CD4-positive, alpha-beta memory T cell (primary cell): ENCODE data around the gene OBP2A. TPM values are rescaled to one million over a fixed set of nuclear protein-coding genes. Genes with fewer than 3 reads are reported as not detected.

Source experiments
- CTCF ChIA-PET: fragments of 350-600 bp; sonication (Branson Sonifier 250); formaldehyde crosslinking; loops from one replicate; lab custom pipeline; 2021; ENCODE audit warnings: inconsistent platforms; ENCODE audit not compliant: partially characterized antibody; lab: Charles Lee
- POLR2A ChIA-PET: fragments of 350-600 bp; sonication (Branson Sonifier 250); formaldehyde crosslinking; loops from one replicate; lab custom pipeline; 2021; ENCODE audit not compliant: partially characterized antibody; lab: Charles Lee
- DNase-seq, 5 donors: peaks; one replicate each; pipeline versions ENCODE4 v3.0.0 to v3.0.0-alpha.2; 2020 to 2022; ENCODE audit warnings: mixed read lengths in 1 of 5
- H3K27ac ChIP-seq: one replicate; pipeline ENCODE4 v1.7.0; 2013; ENCODE audit warnings: low read depth, low read length
- H3K27me3 ChIP-seq: 2 replicates; pipeline ENCODE4 v1.7.0; 2013; ENCODE audit warnings: mild to moderate bottlenecking, low read length, moderate library complexity; ENCODE audit not compliant: insufficient read depth
- H3K36me3 ChIP-seq: 2 replicates; pipeline ENCODE4 v1.7.0; 2013; ENCODE audit warnings: mild to moderate bottlenecking, low read length, moderate library complexity; ENCODE audit not compliant: insufficient read depth
- H3K4me1 ChIP-seq: 2 replicates; pipeline ENCODE4 v1.7.0; 2013; ENCODE audit warnings: mild to moderate bottlenecking, low read length, moderate library complexity; ENCODE audit not compliant: insufficient read depth
- H3K4me3 ChIP-seq, 2 donors: one replicate each; pipeline ENCODE4 v1.7.0; 2013; ENCODE audit warnings: low read length in 2 of 2, mild to moderate bottlenecking in 1 of 2
- H3K9me3 ChIP-seq, 2 donors: one replicate each; pipeline ENCODE4 v1.7.0; 2013; ENCODE audit warnings: low read length in 2 of 2, control low read depth in 1 of 2; ENCODE audit not compliant: control insufficient read depth in 1 of 2
- H3K27ac Mint-ChIP-seq, 7 donors: one replicate each; pipeline ENCODE4 v1.8.0; 2020 to 2021; ENCODE audit warnings: mixed read lengths in 7 of 7, mild to moderate bottlenecking in 6 of 7, inconsistent platforms in 3 of 7, moderate library complexity in 3 of 7
- H3K27me3 Mint-ChIP-seq, 2 donors: one replicate each; pipeline ENCODE4 v1.8.0; 2020 to 2021; ENCODE audit warnings: mixed read lengths in 2 of 2
- H3K36me3 Mint-ChIP-seq, 2 donors: one replicate each; pipeline ENCODE4 v1.8.0; 2020 to 2021; ENCODE audit warnings: mixed read lengths in 2 of 2, inconsistent platforms in 1 of 2, mild to moderate bottlenecking in 1 of 2
- H3K4me1 Mint-ChIP-seq, 4 donors: one replicate each; pipeline ENCODE4 v1.8.0; 2020 to 2021; ENCODE audit warnings: mixed read lengths in 4 of 4, mild to moderate bottlenecking in 1 of 4
- H3K4me3 Mint-ChIP-seq, 8 donors: one replicate each; pipeline ENCODE4 v1.8.0; 2020 to 2021; ENCODE audit warnings: mixed read lengths in 8 of 8, mild to moderate bottlenecking in 7 of 8, moderate library complexity in 6 of 8, inconsistent platforms in 3 of 8
- H3K9me3 Mint-ChIP-seq, 8 donors: one replicate each; pipeline ENCODE4 v1.8.0; 2020 to 2021; ENCODE audit warnings: mixed read lengths in 8 of 8, mild to moderate bottlenecking in 5 of 8, inconsistent platforms in 3 of 8, moderate library complexity in 1 of 8
- intact Hi-C: fragments of 100-400 bp; cut with micrococcal nuclease; formaldehyde crosslinking; loops from one replicate; pipeline ENCODE4 v1.15.1; 2023
- polyA plus RNA-seq, 2 donors: library from polyadenylated mRNA; unstranded; fragments of 300-500 nt; fragmentation: Illumina TruSeq; gene quantifications; one replicate each; pipeline ENCODE4 v1.2.3, GENCODE V29; 2021
- total RNA-seq, 2 experiments: library from RNA; stranded (reverse); gene quantifications; one replicate each; pipeline ENCODE4 v1.2.3, GENCODE V29; 2021

The OBP2A gene
- total and polyA plus RNA-seq, 4 experiments from 2014 or later: not detected

DNA sequence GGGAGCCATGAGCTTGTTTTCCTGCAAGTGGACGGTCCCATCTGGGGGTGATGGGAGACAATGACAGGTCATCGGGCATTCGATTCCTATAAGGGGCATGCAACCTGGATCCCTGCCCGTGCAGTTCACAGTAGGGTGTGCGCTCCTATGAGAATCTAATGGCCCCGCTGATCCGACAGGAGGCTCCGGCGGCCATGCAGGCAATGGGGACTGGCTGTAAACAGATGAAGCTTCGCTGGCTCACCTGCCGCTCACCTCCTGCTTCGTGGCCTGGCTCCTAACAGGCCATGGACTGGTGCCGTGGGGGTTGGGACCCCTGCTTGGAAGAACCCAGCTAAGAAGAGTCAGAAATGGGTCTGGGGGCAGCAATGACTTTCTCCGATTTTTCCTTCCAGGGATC lies 36.6 kb downstream of the OBP2A start:
- Mint-ChIP-seq H3K27ac (no peak overlapping the region), H3K36me3 (no peaks in the 10 kb centered on the region), H3K9me3 (no peaks in the 10 kb centered on the region), H3K27me3 (peaks cover 3 to 14% of the 10 kb centered on the region in 2 donors), H3K4me1 (no peaks in the 10 kb centered on the region), H3K4me3 (no peak overlapping the region)
- H3K27me3 ChIP-seq: no peaks in the 10 kb centered on the region
- intact Hi-C loops: no loop called here
- DNase-seq: no peak
- H3K36me3 ChIP-seq: no peaks in the 10 kb centered on the region
- no peaks in the 10 kb centered on the region for H3K4me1 ChIP-seq
- CTCF ChIA-PET: no interaction called here
- H3K9me3 ChIP-seq: no peaks in the 10 kb centered on the region
- POLR2A ChIA-PET: no interaction called here
- H3K4me3 ChIP-seq: no peak overlapping the region
- H3K27ac ChIP-seq: no peak overlapping the region

DNA sequence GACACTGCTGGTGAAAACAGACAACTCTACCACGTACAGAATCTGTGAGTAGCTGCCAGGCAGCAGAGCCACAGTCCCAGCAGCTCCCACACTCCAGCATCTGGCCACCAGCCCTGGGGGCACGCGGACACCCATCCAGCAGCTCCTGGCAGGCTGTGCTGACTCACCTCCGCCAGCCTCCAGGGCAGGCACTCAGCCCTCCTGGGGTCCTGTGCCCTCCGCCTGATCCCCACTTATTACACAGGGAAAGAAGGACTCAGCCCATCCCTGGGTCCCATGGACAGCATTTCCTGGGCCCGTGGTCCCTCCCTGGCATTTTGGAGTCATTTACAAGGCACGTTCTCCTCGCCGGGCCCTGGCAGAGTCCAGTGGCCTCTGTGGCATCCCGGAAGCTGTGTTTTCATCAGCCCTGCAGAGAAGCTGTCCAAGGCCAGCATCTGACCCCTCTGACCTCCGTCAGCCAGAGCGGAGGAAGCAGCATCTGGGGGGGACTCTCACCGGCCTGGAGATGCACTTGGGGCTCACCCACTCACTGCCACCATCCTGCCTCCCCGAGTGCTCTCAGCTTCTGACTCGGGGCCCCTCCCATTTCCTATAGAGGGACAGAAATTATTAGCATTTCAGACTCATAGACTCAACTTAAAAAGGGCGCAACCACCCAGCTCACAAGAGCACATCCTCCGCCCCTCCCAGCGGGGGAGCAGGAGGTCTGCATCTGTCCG lies 37.2 kb downstream of the OBP2A start:
- no peak overlapping the region for H3K27ac ChIP-seq
- H3K4me1 ChIP-seq: no peaks in the 10 kb centered on the region
- no peaks in the 10 kb centered on the region for H3K36me3 ChIP-seq
- DNase-seq: no peak
- ChIA-PET POLR2A (no interaction called here), CTCF (no interaction called here)
- H3K9me3 ChIP-seq: no peaks in the 10 kb centered on the region
- Mint-ChIP-seq H3K9me3 (no peaks in the 10 kb centered on the region), H3K27me3 (peaks cover 3 to 14% of the 10 kb centered on the region in 2 donors), H3K27ac (no peak overlapping the region), H3K4me1 (no peaks in the 10 kb centered on the region), H3K36me3 (no peaks in the 10 kb centered on the region), H3K4me3 (no peak overlapping the region)
- intact Hi-C loops: no loop called here
- no peaks in the 10 kb centered on the region for H3K27me3 ChIP-seq
- H3K4me3 ChIP-seq: no peak overlapping the region

DNA sequence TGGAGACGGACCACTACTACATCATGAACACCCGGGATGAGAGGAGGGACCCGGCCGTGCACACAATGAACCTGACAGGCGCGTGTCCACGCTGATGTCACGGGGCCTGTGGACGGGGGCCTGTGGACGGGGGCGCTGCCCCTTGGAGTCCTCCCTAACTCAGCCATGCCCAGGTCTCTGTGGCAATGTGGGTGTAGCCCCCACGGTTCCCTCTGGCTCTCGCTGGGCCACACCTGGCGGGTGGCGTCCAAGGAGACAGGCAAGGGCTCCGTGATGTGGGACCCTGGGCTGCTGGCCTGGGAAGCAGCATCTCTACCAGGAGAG lies 37.7 kb downstream of the OBP2A start:
- no peak overlapping the region for H3K4me3 ChIP-seq
- H3K36me3 ChIP-seq: no peaks in the 10 kb centered on the region
- ChIA-PET POLR2A (no interaction called here), CTCF (no interaction called here)
- no peaks in the 10 kb centered on the region for H3K27me3 ChIP-seq
- no peaks in the 10 kb centered on the region for H3K4me1 ChIP-seq
- no peaks in the 10 kb centered on the region for H3K4me1 Mint-ChIP-seq
- intact Hi-C loops: no loop called here
- H3K4me3 Mint-ChIP-seq: no peak overlapping the region
- H3K36me3 Mint-ChIP-seq: no peaks in the 10 kb centered on the region
- H3K9me3 ChIP-seq: no peaks in the 10 kb centered on the region
- H3K27ac ChIP-seq: no peak overlapping the region
- peaks cover 3 to 14% of the 10 kb centered on the region in 2 donors for H3K27me3 Mint-ChIP-seq
- H3K9me3 Mint-ChIP-seq: no peaks in the 10 kb centered on the region
- DNase-seq: no peak
- H3K27ac Mint-ChIP-seq: no peak overlapping the region

DNA sequence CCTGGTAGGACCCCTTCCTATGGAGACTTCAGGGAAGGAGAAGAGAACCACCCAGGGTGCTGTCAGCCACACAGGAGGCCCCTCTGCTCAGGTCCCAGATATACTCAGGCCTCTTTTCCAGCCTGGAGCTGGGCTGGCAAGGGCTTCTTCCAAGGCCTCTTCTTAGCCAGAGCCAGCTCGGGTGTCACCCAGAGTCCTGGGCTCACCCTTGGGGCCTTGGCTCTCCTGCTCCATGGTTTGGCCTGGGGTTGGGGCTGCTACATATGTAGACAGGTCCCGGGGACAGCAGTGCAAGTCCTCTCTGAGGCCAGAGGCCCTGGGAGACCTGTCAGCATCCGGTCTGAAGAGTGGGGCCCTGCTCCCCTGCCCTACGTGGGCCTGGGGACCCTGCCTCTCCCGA lies 38.4 kb downstream of the OBP2A start:
- Histone ChIP-seq H3K9me3 (no peaks in the 10 kb centered on the region), H3K4me1 (no peaks in the 10 kb centered on the region), H3K27ac (no peak overlapping the region), H3K4me3 (no peak overlapping the region), H3K27me3 (no peaks in the 10 kb centered on the region), H3K36me3 (no peaks in the 10 kb centered on the region)
- no peak for DNase-seq
- Mint-ChIP-seq H3K4me1 (no peaks in the 10 kb centered on the region), H3K27ac (no peak overlapping the region), H3K9me3 (no peaks in the 10 kb centered on the region), H3K36me3 (no peaks in the 10 kb centered on the region), H3K4me3 (no peak overlapping the region), H3K27me3 (peaks cover 3 to 14% of the 10 kb centered on the region in 2 donors)
- CTCF ChIA-PET: no interaction called here
- intact Hi-C loops: no loop called here
- POLR2A ChIA-PET: no interaction called here

DNA sequence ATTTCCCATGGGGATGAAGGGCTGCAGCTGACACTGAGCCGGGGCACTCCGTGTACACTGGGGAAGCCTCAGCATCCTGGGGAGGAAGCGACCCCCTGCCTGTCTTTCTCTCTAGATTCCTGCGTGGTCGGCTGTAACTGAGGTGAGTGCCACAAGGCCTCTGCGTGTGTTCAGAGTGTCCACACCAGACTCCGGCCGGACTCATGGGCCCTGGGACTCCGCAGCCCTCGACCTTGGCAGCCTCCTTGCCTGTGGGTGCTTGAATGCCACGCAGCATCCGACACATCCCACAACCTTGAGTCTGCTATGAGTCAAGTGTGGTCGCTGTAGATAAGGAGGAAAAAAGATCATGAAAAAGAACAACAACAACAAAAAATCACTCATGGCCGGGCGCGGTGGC lies 39.0 kb downstream of the OBP2A start:
- H3K36me3 ChIP-seq: no peaks in the 10 kb centered on the region
- Mint-ChIP-seq H3K9me3 (no peaks in the 10 kb centered on the region), H3K27me3 (peaks cover 3 to 18% of the 10 kb centered on the region in 2 donors), H3K4me1 (no peaks in the 10 kb centered on the region), H3K4me3 (no peak overlapping the region), H3K27ac (no peak overlapping the region), H3K36me3 (no peaks in the 10 kb centered on the region)
- POLR2A ChIA-PET: no interaction called here
- H3K27me3 ChIP-seq: no peaks in the 10 kb centered on the region
- H3K4me3 ChIP-seq: no peak overlapping the region
- intact Hi-C loops: no loop called here
- H3K9me3 ChIP-seq: no peaks in the 10 kb centered on the region
- CTCF ChIA-PET: no interaction called here
- DNase-seq: no peak
- no peak overlapping the region for H3K27ac ChIP-seq
- H3K4me1 ChIP-seq: no peaks in the 10 kb centered on the region

DNA sequence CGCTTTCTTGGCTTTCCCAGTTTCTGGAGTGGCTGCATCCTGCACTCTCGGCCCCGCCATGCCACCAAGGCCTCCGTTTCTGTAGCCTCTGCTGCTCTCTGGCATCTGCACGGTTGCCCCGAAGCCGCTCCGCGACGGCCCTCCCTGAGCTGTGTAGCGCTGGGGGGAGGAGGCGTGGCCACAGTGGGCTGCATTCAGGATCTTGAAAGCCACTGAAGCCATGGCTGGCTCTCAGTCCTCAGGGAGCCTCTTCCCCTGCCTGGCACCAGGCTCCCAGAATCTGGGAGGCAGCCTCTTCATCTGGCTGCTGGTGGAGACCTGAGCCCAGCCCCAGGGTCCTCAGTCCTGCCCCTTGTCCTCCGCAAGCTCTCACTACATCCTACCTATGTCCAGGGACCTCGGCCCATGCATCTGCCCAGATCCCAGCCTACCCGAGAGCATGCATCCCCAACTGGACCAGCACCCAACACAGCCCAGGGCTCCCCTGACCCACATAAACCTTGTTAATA lies 40.7 kb downstream of the OBP2A start:
- CTCF ChIA-PET: no interaction called here
- H3K4me1 ChIP-seq: no peaks in the 10 kb centered on the region
- intact Hi-C loops: no loop called here
- Mint-ChIP-seq H3K27ac (no peak overlapping the region), H3K4me3 (peak overlapping the region in 1 of 8 donors; percentile 22), H3K27me3 (peaks cover 4 to 19% of the 10 kb centered on the region in 2 donors), H3K4me1 (no peaks in the 10 kb centered on the region), H3K9me3 (no peaks in the 10 kb centered on the region), H3K36me3 (no peaks in the 10 kb centered on the region)
- no peaks in the 10 kb centered on the region for H3K9me3 ChIP-seq
- no peak overlapping the region for H3K27ac ChIP-seq
- POLR2A ChIA-PET: no interaction called here
- no peaks in the 10 kb centered on the region for H3K27me3 ChIP-seq
- no peaks in the 10 kb centered on the region for H3K36me3 ChIP-seq
- no peak overlapping the region for H3K4me3 ChIP-seq
- no peak for DNase-seq

DNA sequence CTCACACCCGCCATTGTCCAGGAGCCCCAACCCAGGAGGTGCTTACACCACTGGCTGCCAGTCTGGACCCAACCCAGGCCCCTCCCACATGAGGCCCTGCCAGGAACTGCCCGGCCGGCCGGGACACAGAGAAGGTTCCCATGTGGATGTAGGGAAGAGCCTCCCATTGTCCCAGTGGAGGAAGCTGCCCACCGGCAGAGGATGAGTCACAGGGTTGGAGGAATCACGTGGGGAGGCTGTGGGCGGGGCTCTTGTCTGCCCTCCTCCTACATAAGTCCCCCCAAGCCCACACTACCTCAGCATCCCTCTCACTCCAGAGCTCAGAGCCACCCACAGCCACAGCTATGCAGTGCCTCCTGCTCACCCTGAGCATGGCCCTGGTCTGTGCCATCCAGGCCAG lies 41.7 kb downstream of the OBP2A start:
- Histone ChIP-seq H3K36me3 (no peaks in the 10 kb centered on the region), H3K27ac (no peak overlapping the region), H3K4me1 (no peaks in the 10 kb centered on the region), H3K9me3 (no peaks in the 10 kb centered on the region), H3K4me3 (no peak overlapping the region), H3K27me3 (no peaks in the 10 kb centered on the region)
- Mint-ChIP-seq H3K4me1 (no peaks in the 10 kb centered on the region), H3K27me3 (peaks cover 4 to 17% of the 10 kb centered on the region in 2 donors), H3K9me3 (no peaks in the 10 kb centered on the region), H3K36me3 (no peaks in the 10 kb centered on the region), H3K4me3 (no peak overlapping the region), H3K27ac (no peak overlapping the region)
- ChIA-PET POLR2A (no interaction called here), CTCF (no interaction called here)
- DNase-seq: no peak
- intact Hi-C loops: no loop called here
